GM12878 (cell line): ENCODE data around the gene AP5Z1. TPM values are rescaled to one million over a fixed set of nuclear protein-coding genes. Genes with fewer than 3 reads are reported as not detected.

ENCODE experiments used
- ATAC-seq: fragments of 200-7000 bp; cut with Tn5 transposase; 3 replicates; pipeline ENCODE4 v1.9.1; 2020; ENCODE audit warnings: mild to moderate bottlenecking, moderate library complexity
- BruUV-seq: library from RNA; stranded (reverse); fragments of 400-500 nt; replicated peaks from 2 replicates; lab custom pipeline; 2021; lab: Mats Ljungman, UMichigan
- CTCF ChIA-PET: fragments of 300-600 bp; sonication (Branson Sonifier 250); formaldehyde crosslinking; extraction: SDS; loops from one replicate; lab custom pipeline; 2021; ENCODE audit warnings: inconsistent platforms; lab: Yijun Ruan, JAX
- POLR2A ChIA-PET: fragments of 350-600 bp; formaldehyde crosslinking; extraction: SDS; loops from one replicate; lab custom pipeline; 2021; ENCODE audit warnings: inconsistent platforms; lab: Charles Lee
- RAD21 ChIA-PET: fragments of 300-600 bp; sonication (Branson Sonifier 250); formaldehyde crosslinking; loops from one replicate; lab custom pipeline; 2023; ENCODE audit warnings: antibody characterized with exemption; ENCODE audit not compliant: unreplicated experiment; lab: Charles Lee
- SMC1A ChIA-PET: fragments of 300-600 bp; sonication (Branson Sonifier 250); formaldehyde crosslinking; loops from one replicate; lab custom pipeline; 2023; ENCODE audit not compliant: unreplicated experiment, uncharacterized antibody; lab: Charles Lee
- DNase-seq: peaks from one replicate; pipeline ENCODE4 v3.0.0-alpha.2; 2011; ENCODE audit warnings: low read depth, low spot score
- FAIRE-seq: peaks from 3 replicates; lab custom pipeline; 2011; peaks lifted over from hg19 to GRCh38; lab: Jason Lieb, UNC
- H2AFZ ChIP-seq: 2 replicates; pipeline ENCODE4 v1.6.0; 2011; ENCODE audit warnings: low read depth, low read length, control low read depth; ENCODE audit not compliant: control insufficient read depth
- H3K27ac ChIP-seq: 2 replicates; pipeline ENCODE4 v1.5.1; 2011; ENCODE audit warnings: control low read depth; ENCODE audit not compliant: control insufficient read depth, insufficient read depth
- H3K27me3 ChIP-seq, 2 experiments: replicated peaks in 1 of 2; 2 replicates each; pipeline versions ENCODE4 v1.6.0 to v1.6.1; 2011; ENCODE audit warnings: low read length in 1 of 2; ENCODE audit not compliant: control insufficient read depth in 2 of 2, insufficient read depth in 2 of 2
- H3K36me3 ChIP-seq, 2 experiments: 2 replicates each; pipeline ENCODE4 v1.5.1; 2011; ENCODE audit warnings: low read length in 1 of 2; ENCODE audit not compliant: control insufficient read depth in 2 of 2, insufficient read depth in 2 of 2
- H3K4me1 ChIP-seq: 2 replicates; pipeline ENCODE4 v1.6.1; 2011; ENCODE audit warnings: mild to moderate bottlenecking, low read length, moderate library complexity, mixed read lengths; ENCODE audit not compliant: control insufficient read depth, insufficient read depth
- H3K4me2 ChIP-seq: 2 replicates; pipeline ENCODE4 v1.6.0; 2011; ENCODE audit warnings: control low read depth; ENCODE audit not compliant: control insufficient read depth, insufficient read depth
- H3K4me3 ChIP-seq: fragments of 200-600 bp; sonication (generic); 2 replicates; pipeline ENCODE4 v1.5.1; 2016
- H3K79me2 ChIP-seq: 2 replicates; pipeline ENCODE4 v1.6.0; 2011; ENCODE audit warnings: low read length; ENCODE audit not compliant: control insufficient read depth, insufficient read depth
- H3K9ac ChIP-seq: 2 replicates; pipeline ENCODE4 v1.8.0; 2011; ENCODE audit warnings: low read length, control low read depth, mixed read lengths; ENCODE audit not compliant: control insufficient read depth, insufficient read depth
- H3K9me3 ChIP-seq: replicated peaks from 3 replicates; pipeline ENCODE4 v1.5.1; 2011; ENCODE audit warnings: mild to moderate bottlenecking, low read length; ENCODE audit not compliant: control insufficient read depth, insufficient read depth
- H4K20me1 ChIP-seq: 2 replicates; pipeline ENCODE4 v1.6.0; 2011; ENCODE audit not compliant: control insufficient read depth, insufficient read depth
- SREBF2 ChIP-seq: IDR thresholded peaks from 2 replicates; pipeline ENCODE4 v1.6.1; 2012; ENCODE audit warnings: mild to moderate bottlenecking, low read length
- SUZ12 ChIP-seq: fragments of 200-600 bp; sonication (generic); IDR thresholded peaks from one replicate; pipeline ENCODE4 v1.6.1; 2018; ENCODE audit warnings: antibody characterized with exemption, mild to moderate bottlenecking; ENCODE audit not compliant: unreplicated experiment
- TAF1 ChIP-seq: IDR thresholded peaks from 2 replicates; pipeline ENCODE4 v1.6.1; 2011; ENCODE audit warnings: mild to moderate bottlenecking, low read depth, low read length, borderline replicate concordance
- WGBS: methylation state at CpG from one replicate; pipeline ENCODE4 v1.1.6; 2016; ENCODE audit warnings: low lambda C conversion rate; ENCODE audit not compliant: insufficient replicate concordance, insufficient coverage; ENCODE audit errors: missing lambda C conversion rate; 5-methylcytosine and 5-hydroxymethylcytosine counted together
- in situ Hi-C: fragments of 300-500 bp; cut with MboI; formaldehyde crosslinking; loops from 9 replicates; pipeline ENCODE4 v1.14.3; 2018; ENCODE audit warnings: mixed read lengths
- intact Hi-C: fragments of 100-400 bp; cut with micrococcal nuclease; formaldehyde crosslinking; loops from one replicate; pipeline ENCODE4 v1.14.2; 2022; ENCODE audit not compliant: unreplicated experiment
- polyA plus RNA-seq, 11 experiments: library from polyadenylated mRNA; depleted of rRNA in 4 of 11; unstranded in 6 of 11; stranded (reverse) in 5 of 11; fragments of >200 nt; fragmentation: Nextera tagmentation in 4 of 11; fragmentation: Illumina TruSeq in 1 of 11; extraction: Ambion mirVana in 4 of 11; extraction: Trizol in 1 of 11; gene quantifications; 1 replicate in 1 of 11; 2 replicates in 10 of 11; pipeline versions ENCODE4 v1.2.1 to v1.2.3, GENCODE V29; 2011 to 2016; ENCODE audit warnings: inconsistent platforms in 2 of 11, missing spikeins in 2 of 11, low read depth in 1 of 11
- total RNA-seq, 4 experiments: library from RNA; depleted of rRNA in 3 of 4; stranded (reverse); fragments of >200 nt in 3 of 4; fragmentation: Illumina TruSeq in 1 of 4; extraction: Trizol in 1 of 4; gene quantifications; 2 replicates each; pipeline versions ENCODE4 v1.2.1 to v1.2.3, GENCODE V29; 2013 to 2021
- TF ChIP-seq, protein P1 (sequence below): IDR thresholded peaks from 2 replicates; pipeline ENCODE4 v1.6.1; 2011; ENCODE audit warnings: low read depth, low read length, improper control_type of control experiment, borderline replicate concordance
- TF ChIP-seq, protein P2 (sequence below): fragments of 450-650 bp; IDR thresholded peaks from 2 replicates; pipeline ENCODE4 v1.6.1; 2017; ENCODE audit warnings: mild to moderate bottlenecking
- TF ChIP-seq, protein P3 (sequence below): fragments of 450-650 bp; IDR thresholded peaks from 2 replicates; pipeline ENCODE4 v1.6.1; 2017; ENCODE audit warnings: borderline replicate concordance
- TF ChIP-seq, protein P4 (sequence below): fragments of 450-650 bp; IDR thresholded peaks from 2 replicates; pipeline ENCODE4 v1.6.1; 2018; ENCODE audit warnings: borderline replicate concordance, mild to moderate bottlenecking; ENCODE audit not compliant: partially characterized antibody

AP5Z1 gene
- total and polyA plus RNA-seq, 10 of the 15 experiments (the other 5 are each of a cell fraction or from before 2014, with no cell fraction given), result 0.37 to 43.4 (median 19.4) TPM

DNA sequence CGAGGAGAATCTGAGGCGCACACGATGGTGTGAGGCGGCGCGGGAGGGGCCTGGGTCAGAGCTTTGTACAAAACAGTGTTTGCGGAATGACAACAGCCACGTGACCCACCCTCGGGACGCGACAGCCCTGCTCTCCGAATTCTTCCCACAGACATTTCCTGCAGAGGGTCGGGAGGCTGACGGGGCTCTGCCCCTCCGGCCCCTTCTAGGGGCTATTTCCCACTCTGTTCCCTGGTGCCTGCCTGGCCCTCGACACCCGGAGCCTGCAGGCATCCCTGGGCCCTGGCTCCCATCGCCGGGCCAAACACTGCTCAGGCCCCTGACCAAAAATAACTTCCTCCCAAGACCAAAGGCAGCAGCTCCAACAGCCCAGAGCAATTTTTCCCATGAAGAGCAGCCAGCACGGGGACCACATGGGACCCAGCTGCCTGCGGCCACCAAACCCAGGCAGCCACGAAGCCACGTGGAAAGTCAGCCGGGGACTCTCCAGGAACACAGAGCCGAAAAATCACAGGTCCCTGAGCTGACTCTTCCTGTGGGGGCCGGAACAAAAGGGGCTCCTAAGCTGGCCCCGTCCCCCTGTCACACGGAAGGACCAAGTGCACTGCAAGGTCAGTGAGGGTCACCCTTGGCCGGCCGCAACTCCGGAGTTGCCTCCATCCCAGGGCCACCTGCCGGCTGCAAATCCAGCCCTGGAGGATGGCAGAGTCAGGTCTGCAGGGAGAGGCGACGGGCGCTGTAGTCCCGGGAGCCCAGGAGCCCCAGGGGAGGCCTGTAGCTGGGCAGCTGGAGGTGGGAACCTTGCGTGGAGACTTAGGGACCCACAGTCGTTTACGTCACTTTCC, 44.4 kb downstream of the AP5Z1 start:
- no peak for DNase-seq
- Histone ChIP-seq H2AFZ (no peak overlapping the region), H3K4me2 (no peak overlapping the region), H3K36me3 (no peaks in the 10 kb centered on the region), H3K27ac (no peak overlapping the region), H3K4me1 (no peaks in the 10 kb centered on the region), H4K20me1 (no peaks in the 10 kb centered on the region), H3K79me2 (no peaks in the 10 kb centered on the region), H3K27me3 (no peaks in the 10 kb centered on the region), H3K9me3 (no peaks in the 10 kb centered on the region), H3K4me3 (no peak overlapping the region), H3K9ac (no peak overlapping the region)
- BruUV-seq, result no TSS peak
- TF ChIP-seq, protein P1, sequence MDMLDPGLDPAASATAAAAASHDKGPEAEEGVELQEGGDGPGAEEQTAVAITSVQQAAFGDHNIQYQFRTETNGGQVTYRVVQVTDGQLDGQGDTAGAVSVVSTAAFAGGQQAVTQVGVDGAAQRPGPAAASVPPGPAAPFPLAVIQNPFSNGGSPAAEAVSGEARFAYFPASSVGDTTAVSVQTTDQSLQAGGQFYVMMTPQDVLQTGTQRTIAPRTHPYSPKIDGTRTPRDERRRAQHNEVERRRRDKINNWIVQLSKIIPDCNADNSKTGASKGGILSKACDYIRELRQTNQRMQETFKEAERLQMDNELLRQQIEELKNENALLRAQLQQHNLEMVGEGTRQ, result no peak
- TF ChIP-seq, protein P2, sequence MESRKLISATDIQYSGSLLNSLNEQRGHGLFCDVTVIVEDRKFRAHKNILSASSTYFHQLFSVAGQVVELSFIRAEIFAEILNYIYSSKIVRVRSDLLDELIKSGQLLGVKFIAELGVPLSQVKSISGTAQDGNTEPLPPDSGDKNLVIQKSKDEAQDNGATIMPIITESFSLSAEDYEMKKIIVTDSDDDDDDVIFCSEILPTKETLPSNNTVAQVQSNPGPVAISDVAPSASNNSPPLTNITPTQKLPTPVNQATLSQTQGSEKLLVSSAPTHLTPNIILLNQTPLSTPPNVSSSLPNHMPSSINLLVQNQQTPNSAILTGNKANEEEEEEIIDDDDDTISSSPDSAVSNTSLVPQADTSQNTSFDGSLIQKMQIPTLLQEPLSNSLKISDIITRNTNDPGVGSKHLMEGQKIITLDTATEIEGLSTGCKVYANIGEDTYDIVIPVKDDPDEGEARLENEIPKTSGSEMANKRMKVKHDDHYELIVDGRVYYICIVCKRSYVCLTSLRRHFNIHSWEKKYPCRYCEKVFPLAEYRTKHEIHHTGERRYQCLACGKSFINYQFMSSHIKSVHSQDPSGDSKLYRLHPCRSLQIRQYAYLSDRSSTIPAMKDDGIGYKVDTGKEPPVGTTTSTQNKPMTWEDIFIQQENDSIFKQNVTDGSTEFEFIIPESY, result no peak
- no peak for TF ChIP-seq SUZ12
- TF ChIP-seq, protein P3, sequence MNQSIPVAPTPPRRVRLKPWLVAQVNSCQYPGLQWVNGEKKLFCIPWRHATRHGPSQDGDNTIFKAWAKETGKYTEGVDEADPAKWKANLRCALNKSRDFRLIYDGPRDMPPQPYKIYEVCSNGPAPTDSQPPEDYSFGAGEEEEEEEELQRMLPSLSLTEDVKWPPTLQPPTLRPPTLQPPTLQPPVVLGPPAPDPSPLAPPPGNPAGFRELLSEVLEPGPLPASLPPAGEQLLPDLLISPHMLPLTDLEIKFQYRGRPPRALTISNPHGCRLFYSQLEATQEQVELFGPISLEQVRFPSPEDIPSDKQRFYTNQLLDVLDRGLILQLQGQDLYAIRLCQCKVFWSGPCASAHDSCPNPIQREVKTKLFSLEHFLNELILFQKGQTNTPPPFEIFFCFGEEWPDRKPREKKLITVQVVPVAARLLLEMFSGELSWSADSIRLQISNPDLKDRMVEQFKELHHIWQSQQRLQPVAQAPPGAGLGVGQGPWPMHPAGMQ, result no peak
- TF ChIP-seq, protein P4, sequence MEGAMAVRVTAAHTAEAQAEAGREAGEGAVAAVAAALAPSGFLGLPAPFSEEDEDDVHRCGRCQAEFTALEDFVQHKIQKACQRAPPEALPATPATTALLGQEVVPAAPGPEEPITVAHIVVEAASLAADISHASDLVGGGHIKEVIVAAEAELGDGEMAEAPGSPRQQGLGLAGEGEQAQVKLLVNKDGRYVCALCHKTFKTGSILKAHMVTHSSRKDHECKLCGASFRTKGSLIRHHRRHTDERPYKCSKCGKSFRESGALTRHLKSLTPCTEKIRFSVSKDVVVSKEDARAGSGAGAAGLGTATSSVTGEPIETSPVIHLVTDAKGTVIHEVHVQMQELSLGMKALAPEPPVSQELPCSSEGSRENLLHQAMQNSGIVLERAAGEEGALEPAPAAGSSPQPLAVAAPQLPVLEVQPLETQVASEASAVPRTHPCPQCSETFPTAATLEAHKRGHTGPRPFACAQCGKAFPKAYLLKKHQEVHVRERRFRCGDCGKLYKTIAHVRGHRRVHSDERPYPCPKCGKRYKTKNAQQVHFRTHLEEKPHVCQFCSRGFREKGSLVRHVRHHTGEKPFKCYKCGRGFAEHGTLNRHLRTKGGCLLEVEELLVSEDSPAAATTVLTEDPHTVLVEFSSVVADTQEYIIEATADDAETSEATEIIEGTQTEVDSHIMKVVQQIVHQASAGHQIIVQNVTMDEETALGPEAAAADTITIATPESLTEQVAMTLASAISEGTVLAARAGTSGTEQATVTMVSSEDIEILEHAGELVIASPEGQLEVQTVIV, result no peak
- no peak for TF ChIP-seq TAF1
- TF ChIP-seq SREBF2, result no peak
- RAD21 ChIA-PET, result no interaction called here
- POLR2A ChIA-PET, result no interaction called here
- in situ Hi-C loops (no loop called here), intact Hi-C loops (loop anchor here (10.0 kb wide), 1 partner anchor 155 kb away; no protein-coding TSS in a partner anchor)
- WGBS, result 64% methylated on average over 34 of the region's 39 CpGs
- CTCF ChIA-PET, result interaction anchor here (0.6 kb wide), 1 partner anchor 337 kb away, joined by 3 read pairs; no protein-coding TSS in a partner anchor
- SMC1A ChIA-PET, result no interaction called here
- FAIRE-seq, result no peak
- ATAC-seq, result no peak
